Measurements from ENCODE around the gene STN1.

DNA sequence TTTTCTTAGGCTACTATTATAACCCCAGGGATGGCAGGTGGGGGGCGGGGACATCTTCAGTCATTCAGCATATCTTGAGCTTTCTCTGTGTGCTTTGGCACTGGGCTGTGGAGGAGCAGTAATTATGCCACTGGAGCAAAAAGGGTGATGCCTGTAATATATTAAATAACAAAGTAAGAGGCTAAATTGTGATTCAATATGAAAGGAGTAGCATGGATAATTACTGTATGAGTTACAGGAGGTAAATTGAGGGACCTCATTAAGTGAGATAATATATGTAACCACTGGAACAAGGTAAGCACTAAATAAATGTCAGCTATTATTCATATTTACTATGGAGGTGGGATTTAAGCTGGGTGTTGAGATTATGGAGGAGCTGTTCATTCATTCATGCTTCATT, 3.3 kb upstream of the STN1 start:
- TF ChIP-seq SPI1 (IDR thresholded peaks at IDR 0.05; ENCODE audit: low read depth, low read length) (no peak), POU2F2 (IDR thresholded peaks at IDR 0.05; ENCODE audit: low read depth, low read length) (no peak)

All from GM12891 (cell line).